Activated naive CD8-positive, alpha-beta T cell treated with anti-CD3 and anti-CD28 coated beads, Interleukin-2, amount 50 U/mL, for 16 hours (primary cell): Measurements from ENCODE around the gene RPS21.

Experiments
- DNase-seq: peaks from one replicate; pipeline ENCODE4 v3.0.0-alpha.2; 2020; ENCODE audit warnings: low read depth, low spot score

Gene RPS21

DNA sequence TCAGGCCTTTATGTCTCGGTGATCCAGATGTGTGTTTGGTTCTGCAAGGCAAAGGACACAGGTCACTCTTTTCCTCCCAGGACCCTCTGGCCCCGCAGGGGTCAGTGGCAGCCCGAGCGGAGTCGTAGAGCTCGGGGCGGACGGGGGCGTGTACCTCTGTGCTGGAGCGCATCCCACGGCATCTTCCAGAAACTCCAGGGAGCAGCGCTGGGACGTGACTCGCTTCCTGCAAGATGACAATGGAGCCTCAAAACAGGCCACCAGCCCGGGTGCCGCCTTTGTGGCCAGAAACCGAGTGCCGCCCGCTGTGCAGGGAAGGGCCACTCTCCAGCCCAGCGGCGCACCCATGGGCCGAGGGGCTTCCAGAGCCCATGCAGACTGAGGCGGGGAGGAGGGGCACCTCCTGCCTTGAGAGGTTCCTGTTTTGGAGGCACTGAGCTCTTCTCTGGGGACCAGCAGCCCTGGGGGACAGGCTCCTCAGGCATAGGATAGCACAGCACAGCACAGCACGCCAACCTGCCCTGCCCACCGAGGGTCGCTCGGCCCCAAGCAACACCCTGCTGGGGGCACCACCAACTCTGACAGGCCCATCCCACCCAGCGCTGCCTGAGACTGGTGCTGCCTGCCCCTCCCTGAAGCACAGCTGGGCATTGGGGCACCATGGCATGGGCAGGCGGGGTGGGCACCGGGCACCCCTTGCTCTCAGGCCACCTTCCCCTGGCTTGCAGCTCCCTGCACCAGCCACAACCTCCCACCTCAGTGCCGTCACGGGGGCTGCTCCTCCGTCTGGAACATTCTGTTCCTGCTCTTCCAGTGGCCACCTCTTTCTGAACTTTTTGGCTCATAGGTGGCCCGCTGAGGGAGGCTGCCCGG is 9.7 kb downstream of the RPS21 start:
- no peak for DNase-seq

GRCh38 chr20:62398120-62398821 is 11.4 kb downstream of the RPS21 start:
- DNase-seq: no peak

GRCh38 chr20:62400021-62400420 is 13.1 kb downstream of the RPS21 start:
- no peak for DNase-seq

- no peak for DNase-seq
Measured at GRCh38 chr20:62400541-62400940, 13.6 kb downstream of the RPS21 start.

- no peak for DNase-seq
Measured at GRCh38 chr20:62401331-62401779, 14.5 kb downstream of the RPS21 start.

DNA sequence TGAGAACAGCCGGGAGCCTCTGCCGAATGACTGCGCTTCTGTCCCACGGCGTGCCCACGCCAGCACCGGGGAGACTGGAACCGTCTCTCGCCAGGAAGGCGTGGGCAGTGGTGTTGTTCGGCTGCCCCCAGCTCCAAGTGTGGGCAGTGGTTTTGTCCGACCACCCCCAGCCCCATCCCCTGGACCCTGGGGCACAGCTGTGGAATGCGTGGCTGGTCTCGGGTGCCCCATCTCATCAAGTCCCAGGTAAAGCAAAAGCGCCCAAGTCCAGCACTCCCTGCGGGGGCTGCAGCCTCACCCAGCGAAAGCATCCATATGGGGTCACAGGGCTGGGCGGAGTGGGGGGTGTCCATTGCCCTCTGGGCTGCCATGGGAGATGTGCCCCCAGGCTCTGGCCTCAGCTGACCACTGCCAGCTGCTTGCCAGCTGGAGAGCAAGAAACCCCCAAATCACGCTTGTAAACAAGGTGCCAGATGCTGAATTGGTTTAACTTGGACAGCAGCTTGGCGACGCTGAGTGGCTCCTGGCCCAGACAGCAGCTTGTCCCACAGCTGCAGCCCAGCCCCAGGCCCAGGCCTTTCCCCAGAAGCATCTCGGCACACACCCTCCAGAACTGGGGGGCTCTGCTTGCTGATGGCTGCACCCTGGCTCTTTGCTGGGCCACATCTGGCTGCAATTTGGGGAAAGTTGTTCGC is 15.7 kb downstream of the RPS21 start:
- DNase-seq: no peak

DNA sequence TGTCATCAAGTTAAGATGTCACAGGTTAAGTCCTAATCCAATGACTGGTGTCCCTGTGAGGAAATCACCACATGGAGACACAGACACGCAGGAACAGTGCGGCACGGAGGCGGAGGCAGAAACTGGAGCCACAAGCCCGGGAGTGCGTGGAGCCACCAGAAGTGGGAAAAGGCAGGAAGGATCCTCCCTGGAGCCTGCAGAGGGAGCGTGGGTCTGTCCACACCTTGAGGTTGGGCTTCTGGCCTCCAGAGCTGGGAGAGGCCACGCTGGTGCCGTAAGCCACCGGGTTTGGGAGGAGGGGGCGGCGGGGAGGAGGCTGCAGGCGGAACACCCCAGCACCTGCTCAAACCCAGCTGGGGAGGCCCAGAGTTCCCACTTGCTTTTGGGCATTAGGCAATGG is 16.4 kb downstream of the RPS21 start:
- DNase-seq: no peak

- no peak for DNase-seq
Measured at GRCh38 chr20:62404112-62404665, 17.3 kb downstream of the RPS21 start.

DNA sequence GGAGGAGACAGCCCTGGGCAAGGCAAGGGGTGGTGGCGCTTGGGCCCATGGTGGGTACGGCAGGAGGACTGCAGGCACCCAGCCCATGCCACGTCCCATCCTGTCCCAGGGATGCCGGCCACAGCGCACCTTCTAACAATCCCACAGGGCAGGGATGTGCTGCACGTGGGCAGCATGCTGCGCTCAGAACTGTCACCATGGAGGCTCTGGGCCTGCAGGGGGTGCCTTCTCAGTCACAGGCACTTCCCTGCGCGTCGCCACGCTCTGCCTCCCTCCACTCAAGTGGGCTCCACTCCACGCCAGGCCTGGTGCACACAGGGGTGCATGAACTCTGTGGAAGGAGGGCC is 17.8 kb downstream of the RPS21 start:
- no peak for DNase-seq

DNA sequence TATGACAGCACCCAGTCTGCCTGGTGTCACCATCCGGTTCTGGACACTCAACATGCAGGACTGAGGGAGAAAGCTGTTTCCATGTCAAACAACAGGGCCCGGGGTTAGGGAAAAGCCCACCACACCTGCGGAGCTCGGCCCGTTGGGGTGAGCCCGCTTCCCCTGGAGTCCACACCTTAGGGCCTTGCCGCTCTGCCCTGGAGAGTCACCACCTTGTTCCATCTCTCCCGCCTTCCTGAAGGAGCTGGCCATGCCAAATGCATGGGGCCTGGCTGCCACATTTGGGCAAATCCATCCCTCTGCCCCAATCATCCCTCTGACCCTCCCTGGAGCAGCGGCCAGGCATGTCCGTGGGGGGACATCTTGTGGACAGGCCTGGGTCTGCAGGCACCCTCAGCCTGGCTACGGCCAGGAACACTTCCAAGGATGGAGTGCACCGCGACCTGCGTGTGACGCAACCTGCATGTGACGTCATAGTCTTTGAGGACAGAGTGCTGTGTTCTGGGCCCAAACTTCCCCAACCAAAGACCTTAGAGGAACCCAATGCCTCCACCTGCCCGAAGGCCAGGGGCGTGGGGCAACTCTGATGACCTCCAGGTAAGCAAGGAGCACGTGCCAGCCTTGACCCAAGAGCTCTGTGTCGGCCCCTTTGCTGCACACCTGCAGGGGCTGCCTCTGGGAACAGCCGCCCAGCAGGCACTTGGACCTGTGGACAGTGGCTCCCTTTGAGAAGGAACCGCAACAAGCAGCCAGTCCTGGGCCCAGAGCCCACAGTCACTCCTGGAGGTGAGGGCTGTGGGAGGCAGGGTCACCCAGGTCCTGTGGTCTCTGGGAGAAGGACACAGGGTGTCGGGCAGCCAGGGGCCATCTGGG is 18.4 kb downstream of the RPS21 start:
- DNase-seq: no peak

- DNase-seq: no peak
Measured at GRCh38 chr20:62405981-62406513, 19.1 kb downstream of the RPS21 start.

GRCh38 chr20:62406635-62407176 is 19.8 kb downstream of the RPS21 start:
- DNase-seq: no peak

DNA sequence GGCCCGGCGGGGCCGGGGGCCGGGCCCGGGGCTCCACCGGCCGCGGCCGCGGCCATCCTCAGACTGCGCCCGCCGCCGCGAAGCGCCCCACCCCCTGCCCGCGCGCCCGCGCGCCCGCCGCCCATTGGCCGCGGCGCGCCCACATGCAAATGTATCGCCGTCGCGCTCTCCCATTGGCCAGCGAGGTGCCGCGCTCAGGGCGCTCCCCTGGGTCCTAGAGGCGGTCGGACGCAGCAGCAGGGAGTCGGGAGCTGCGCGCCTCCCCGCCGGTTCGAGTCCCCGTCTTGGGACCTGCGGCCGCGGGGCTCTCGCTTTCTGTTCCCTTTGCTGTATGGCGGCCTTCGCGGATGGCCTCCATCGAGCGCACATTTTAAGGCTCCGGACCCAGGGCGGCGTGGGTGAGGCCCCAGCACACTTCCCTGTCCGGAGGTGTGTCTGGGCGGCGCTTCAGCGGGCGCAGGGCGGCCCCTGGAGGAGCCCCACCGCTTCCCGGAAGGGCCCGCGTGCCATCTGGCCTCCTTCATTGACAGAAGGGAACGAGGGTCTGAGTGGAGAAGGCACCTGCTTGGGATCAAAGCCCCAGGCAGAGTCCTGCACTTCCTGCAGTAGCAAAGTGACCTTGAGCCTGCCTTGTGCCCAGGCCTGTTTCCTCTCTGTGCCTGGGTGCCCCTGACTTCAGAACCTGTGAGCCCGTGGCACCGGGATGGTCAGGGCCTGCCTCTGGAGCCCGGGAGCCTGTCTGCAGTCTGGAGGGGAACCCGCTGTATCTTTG is 20.5 kb downstream of the RPS21 start, which contains the start of gene CABLES2:
CABLES2 (minus strand) TSS at position 65 of the 772 bp plus-strand sequence; CDS start at position 56, 9 bp downstream.
- peak; percentile 82 for DNase-seq

GRCh38 chr20:62408055-62408454 is 21.2 kb downstream of the RPS21 start:
- DNase-seq: no peak

GRCh38 chr20:62408640-62409039 is 21.7 kb downstream of the RPS21 start:
- no peak for DNase-seq

DNA sequence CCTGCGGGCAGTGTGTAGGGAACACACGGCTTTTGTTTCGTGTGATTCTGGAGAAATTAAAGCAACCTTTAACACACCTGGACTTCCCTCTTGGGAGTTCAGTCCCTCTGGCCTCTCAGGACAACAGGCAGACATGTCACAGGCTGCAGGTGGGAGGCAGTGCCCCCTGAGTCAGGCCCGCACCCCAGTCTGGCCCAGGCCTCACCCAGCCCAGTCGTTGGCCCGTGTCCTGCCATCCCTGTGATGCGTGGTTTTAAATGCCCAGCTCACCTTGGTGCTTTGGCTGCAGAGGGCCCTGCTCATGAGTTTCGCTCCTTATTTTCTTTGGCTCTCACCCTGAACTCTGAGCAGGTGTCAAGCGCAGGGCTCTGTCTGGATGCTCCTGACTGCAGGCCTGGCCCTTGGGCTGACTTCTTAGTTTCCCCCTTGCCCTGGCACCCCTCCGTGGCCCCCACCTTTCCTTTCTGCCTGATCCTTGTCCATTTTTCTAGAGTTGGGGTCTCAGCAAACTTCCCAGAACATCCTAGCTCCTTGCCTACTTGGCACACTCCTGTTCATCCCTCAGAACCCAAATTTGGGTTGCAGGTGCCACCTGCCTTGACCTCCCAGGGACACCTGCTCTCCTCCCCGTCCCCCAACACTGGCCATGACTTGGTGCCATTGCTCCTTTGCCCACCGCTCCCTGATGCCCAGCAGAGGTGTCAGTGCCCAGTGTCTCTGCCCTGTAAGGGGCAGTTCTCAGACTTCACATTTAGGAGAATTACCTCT is 22.4 kb downstream of the RPS21 start:
- DNase-seq: no peak

GRCh38 chr20:62409931-62410745 is 23.2 kb downstream of the RPS21 start:
- DNase-seq: no peak
